ENCODE results near the gene FGD3. TPM values are rescaled to one million over a fixed set of nuclear protein-coding genes. Genes with fewer than 3 reads are reported as not detected.

FGD3 gene
- total and polyA plus RNA-seq, 9 of the 15 experiments (the other 6 are each of a cell fraction or from before 2014, with no cell fraction given) = 0.07 to 1.3 (median 0.29) TPM

GRCh38 chr9:93003552-93004407, 56.5 kb downstream of the FGD3 start (continued):
- TF ChIP-seq MGA (IDR thresholded peaks at IDR 0.05) = peak; percentile 69
- 0 out of 2 replicates have a peak, but pooled peaks have one; percentile 29 for TF ChIP-seq KLF13 (tag; IDR thresholded peaks at IDR 0.05; ENCODE audit: borderline replicate concordance, low read depth)
- TF ChIP-seq ZSCAN32 (CRISPR knock-in tag; IDR thresholded peaks at IDR 0.05) = no peak
- no peak for TF ChIP-seq CHCHD3 (CRISPR knock-in tag; IDR thresholded peaks at IDR 0.05)
- no peak for TF ChIP-seq BRF2 (IDR thresholded peaks at IDR 0.05; ENCODE audit: borderline replicate concordance, insufficient read depth, insufficient read length)
- TF ChIP-seq RB1 (IDR thresholded peaks at IDR 0.05; ENCODE audit: low read depth) = peak; percentile 68; the same call in 1 of the 2 replicates
- TF ChIP-seq HDAC1 (IDR thresholded peaks at IDR 0.05) = no peak
- no peak for TF ChIP-seq ATF3 (IDR thresholded peaks at IDR 0.05)
- no peak for TF ChIP-seq ATF3 (CRISPR knock-in tag; conservative IDR thresholded peaks at IDR 0.05)
- no peak for TF ChIP-seq HMBOX1 (IDR thresholded peaks at IDR 0.05)
- no peak for TF ChIP-seq ZNF274 (IDR thresholded peaks at IDR 0.05; ENCODE audit: borderline replicate concordance, low read depth, low read length)

All from K562 (cell line).